GM21737 (cell line): ENCODE measurements around the gene TBC1D22A.
"Not testable (repeated sequence)": the region's sequence is repeated elsewhere in the genome, so short reads cannot be mapped to it uniquely, and the experiment has no call there.

Experiments
- ATAC-seq: cut with Tn5 transposase; IDR thresholded peaks from one replicate; pipeline ENCODE4 v1.9.1; 2021; ENCODE audit warnings: mild to moderate bottlenecking, moderate library complexity; ENCODE audit not compliant: unreplicated experiment

Gene TBC1D22A

DNA sequence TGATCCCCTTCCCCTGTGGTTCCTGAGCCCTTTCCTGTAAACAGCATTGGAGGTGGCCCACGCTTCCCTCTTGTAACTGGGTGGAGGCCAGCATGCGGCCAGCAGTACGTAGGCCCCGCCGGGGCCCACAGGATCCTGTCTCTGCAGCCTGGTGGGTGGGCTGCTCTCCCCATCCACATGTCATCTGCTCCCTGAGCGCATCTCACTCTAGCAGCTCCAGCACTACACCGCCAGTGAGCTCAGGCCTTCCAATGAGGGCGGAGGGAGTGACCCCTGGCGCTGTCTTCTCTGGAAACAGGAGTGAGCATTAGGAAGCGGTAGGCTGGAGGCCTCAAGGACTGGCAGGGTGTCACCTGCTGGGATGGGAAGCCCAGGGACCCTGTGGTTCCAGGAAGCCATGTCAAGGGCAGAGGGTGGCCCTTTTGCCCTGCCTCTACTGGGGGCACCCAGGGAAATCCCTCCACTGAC lies 363.9 kb downstream of the TBC1D22A start:
- ATAC-seq = no peak

DNA sequence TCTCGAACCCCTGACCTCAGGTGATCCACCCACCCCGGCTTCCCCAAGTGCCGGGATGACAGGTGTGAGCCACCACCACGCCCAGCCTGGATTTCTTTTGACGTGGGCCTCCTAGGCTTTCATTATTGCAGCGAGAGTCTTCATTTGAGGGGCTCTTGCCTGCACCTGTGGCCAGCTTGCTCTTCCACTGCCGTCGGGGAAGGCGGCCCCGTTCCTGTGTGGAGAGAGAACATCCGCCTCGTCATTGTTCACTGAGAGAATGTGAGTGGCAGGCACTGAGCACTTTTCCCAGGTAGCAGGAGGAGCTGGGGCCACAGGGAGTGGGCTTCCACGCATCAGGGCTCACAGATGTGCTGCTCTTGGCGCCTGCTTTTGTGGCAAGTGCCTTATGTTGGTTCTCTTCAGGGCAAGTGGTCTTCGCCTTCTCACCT lies 365.0 kb downstream of the TBC1D22A start:
- ATAC-seq = no peak

GRCh38 chr22:47128216-47128615 lies 365.8 kb downstream of the TBC1D22A start:
- no peak for ATAC-seq

DNA sequence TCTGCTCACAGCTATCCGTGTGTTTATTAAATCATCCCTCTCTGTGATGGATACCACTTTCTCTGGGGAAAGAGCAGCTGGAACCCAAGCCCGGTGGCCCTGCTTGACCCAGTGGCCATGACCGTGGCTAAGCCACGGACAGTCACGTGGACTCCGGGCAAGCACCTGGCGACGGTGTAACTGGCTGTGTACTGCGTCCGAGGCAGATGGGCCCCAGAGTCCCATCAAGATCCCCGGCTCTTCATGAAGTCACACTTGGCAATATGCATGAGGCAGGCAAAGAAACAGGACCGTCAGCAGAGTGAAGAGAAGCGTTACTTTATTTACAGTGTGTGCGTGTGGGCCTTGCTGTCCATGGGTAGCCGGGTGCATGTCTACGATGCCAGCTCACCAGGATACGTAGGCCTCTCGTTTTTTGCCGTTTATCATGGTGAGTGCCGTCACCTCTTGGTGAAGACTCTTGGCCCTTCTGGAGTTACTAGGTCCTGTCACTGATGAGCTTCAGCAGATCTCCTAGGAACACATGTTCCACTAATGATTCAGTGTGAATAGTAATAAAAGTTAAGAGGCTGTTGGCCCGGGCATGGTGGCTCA lies 366.3 kb downstream of the TBC1D22A start:
- no peak for ATAC-seq

- no peak for ATAC-seq
Measured at GRCh38 chr22:47129902-47130635, 367.6 kb downstream of the TBC1D22A start.

- no peak for ATAC-seq
Measured at GRCh38 chr22:47130883-47131631, 368.6 kb downstream of the TBC1D22A start.

GRCh38 chr22:47131632-47132427 lies 369.4 kb downstream of the TBC1D22A start:
- ATAC-seq = no peak

DNA sequence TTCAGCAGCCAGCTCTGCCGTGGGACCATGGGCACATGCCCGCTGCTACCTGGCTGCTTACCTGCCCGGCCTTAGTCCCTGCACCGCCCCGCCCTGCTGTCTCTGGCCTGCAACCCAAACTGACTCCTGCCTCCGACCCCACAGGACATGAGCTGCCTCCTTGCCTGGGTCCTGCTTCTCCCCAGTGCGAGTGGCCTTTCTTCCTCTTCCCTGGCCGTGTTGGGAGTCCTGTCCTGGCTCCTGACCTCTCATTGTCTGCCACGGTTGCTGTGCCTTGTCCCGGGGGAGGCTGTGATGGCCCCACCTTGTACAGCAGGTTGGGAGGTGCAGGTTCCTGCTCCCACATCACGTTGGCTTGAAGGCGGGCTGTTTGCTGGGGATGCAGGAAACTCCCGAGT lies 370.0 kb downstream of the TBC1D22A start:
- no peak for ATAC-seq

GRCh38 chr22:47133061-47133969 lies 370.9 kb downstream of the TBC1D22A start:
- no peak for ATAC-seq

DNA sequence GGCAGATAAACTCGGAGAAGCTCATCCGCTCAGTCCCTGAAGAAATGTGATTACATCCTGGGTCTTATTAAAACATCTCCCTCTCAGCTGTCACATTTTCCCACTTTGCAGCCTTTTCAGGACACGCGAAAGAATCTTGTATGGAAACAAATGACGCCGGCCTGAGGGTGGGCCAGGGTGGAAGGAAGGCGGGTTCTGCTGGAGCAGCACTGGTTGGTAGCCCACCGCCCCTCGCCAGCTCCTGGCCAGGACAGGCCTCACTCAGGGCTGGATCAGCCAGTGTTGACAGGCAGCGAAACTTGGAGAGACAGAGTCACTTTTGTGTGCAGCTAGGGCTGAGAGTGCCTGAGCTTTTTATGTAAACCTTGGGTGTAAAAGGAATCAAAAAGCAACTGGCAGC lies 371.8 kb downstream of the TBC1D22A start:
- no peak for ATAC-seq

DNA sequence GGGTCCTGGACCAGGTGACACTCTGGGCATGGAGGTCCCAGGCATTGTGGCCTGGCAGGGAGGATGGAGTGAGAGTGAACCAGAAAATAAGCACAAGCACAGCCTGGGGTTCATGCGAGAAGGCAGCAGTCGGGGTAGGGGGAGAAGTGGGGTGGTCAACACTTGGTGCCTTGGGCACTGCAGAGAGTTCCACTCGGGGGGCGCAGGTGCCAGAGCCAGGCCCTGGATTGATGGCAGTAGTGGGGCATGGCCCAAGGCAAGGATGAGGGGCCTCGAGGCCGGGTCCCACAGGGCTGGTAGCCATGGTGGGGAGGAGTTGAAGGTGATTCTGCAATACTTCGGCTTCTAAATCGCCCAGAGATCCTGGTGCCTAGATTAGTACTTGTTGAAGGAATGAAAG lies 372.9 kb downstream of the TBC1D22A start:
- no peak for ATAC-seq

GRCh38 chr22:47136050-47136449 lies 373.6 kb downstream of the TBC1D22A start:
- ATAC-seq = no peak

DNA sequence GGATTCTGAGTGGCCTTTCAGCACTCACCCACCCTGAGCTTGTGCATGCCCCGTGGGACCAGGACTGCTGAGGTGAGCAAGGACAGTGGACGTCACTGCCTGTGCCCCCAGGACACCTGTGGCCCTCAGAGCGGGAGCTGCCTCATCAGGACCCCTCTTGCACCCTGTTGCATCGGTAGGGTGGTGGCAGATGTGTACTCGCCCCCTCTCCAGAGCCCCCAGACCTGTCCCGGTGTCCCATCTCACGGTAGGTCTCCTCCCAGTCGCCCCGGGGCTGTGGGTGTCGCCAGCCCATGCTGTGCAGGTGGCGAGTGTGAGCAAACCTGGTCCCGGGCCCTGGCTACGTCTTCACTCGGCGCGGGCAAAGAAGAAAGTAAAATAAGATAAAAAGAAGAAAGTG lies 374.2 kb downstream of the TBC1D22A start:
- ATAC-seq = no peak

GRCh38 chr22:47139013-47139789 lies 376.8 kb downstream of the TBC1D22A start:
- no peak for ATAC-seq

DNA sequence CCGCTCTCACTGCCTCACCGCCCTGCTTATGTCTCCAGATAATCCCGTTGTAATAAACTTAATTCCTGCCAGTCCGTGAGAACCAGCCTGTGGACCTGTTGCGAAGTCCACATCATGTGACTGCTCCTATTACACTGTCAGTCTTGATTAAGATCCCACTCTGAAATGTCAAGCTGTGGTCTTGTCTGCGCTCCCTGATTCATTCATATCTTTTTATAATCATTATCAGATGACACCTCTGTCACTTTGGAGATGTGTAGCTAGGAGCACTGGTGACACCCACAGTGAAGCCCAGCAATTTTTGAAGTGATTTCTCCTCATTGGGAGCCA lies 377.3 kb downstream of the TBC1D22A start:
- ATAC-seq = no peak

DNA sequence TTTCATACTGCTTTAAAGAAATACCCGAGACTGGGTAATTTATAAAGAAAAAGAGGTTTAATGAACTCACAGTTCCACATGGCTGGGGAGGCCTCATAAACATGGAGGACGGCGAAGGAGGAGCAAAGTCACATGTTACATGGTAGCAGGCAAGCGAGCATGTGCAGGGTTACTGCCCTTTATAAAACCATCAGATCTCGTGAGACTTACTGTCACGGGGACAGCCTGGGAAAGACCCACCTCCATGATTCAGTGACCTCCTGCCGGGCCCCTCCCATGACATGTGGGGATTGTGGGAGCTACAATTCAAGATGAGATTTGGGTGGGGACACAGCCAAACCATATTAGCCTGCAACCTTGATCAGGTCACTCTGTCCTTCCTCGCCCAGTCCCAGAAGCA lies 378.5 kb downstream of the TBC1D22A start:
- ATAC-seq = not testable (repeated sequence)

- ATAC-seq = no peak
Measured at GRCh38 chr22:47142427-47143046, 380.1 kb downstream of the TBC1D22A start.

DNA sequence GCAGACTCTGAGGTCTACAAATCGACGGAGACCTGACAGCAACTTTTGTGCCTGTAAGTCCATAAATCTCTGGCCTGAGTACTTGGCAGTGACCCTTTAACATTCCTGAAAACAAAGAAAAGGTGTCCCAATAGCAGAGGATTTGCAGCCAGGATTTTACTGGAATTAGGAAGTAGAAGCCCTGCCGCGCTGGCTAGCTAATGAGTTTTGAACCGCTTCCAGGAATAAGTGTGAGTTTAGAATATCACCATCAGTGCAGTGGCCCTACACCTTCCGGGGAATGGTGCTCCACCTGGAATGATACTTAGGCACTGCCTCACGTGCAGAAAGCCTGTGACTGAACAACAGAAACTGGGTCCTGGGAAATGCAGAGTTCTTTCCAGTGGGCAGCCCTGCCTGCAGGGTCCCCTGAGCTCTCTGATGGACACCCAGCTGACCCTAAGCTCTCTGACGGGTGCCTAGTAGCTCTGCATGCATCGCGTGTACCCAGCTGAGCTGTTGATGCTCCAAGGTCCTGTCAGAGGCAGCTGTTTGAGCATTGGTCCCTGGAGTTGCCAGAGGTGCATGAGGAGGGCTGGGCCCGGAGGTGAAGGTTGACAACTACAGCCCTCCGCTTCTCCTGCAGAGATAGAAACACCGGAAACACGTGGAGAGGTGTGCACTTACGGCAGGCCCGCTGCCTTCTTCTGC lies 380.9 kb downstream of the TBC1D22A start:
- ATAC-seq = no peak
